GM19238 (cell line): ENCODE results near the gene CFAP46.
"Not testable (repeated sequence)": the region's sequence is repeated elsewhere in the genome, so short reads cannot be mapped to it uniquely, and the experiment has no call there.

Source experiments
- DNase-seq: peaks from one replicate; pipeline ENCODE4 v3.0.0; 2011; ENCODE audit warnings: low spot score; ENCODE audit not compliant: insufficient read length

The CFAP46 gene

DNA sequence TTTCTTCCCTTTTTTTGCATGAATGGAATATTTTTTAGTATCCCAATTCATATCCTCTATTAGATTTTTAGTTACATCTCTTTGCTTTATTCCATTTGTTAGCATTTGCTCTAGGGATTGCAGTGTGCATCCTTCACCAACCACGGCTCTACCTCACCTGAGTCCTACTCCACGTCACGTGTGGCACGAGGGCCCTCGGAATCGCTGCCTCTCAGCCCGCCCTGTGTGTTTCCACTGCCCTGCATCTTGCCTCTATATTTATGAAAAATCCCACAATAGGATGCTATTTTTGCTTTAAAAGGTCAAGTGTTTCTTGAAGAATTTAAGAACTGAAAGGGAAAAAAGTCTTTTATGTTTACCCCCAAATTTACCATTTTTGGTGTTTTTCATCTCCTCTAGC is 41.0 kb downstream of the CFAP46 start:
- no peak for DNase-seq

DNA sequence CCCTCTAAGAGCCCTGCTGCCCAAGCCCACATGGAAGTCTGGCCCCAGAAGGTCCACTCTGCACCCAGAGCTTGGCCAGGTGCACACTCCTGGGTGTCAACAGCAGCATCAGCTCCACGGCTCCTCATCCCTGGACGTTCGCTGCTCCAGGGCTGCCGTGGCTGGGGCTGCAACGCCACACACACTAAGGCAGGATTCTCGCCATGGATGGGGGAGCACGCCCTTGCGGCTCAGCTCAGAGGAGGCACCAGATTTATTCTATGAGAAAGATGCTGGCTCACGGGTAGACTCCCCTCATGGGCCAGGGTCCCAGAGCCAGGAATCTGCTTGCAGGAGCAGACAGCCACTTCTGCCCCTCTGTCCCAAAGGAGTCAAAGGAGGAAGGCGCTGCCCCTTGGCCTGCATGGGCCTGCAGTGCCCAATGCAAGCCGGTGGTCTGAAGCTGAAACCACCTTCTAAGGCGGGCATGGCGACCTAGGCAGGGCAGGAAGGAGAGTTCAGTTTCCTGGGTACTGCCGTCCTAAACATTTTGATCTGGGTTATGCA is 42.1 kb downstream of the CFAP46 start:
- no peak for DNase-seq

DNA sequence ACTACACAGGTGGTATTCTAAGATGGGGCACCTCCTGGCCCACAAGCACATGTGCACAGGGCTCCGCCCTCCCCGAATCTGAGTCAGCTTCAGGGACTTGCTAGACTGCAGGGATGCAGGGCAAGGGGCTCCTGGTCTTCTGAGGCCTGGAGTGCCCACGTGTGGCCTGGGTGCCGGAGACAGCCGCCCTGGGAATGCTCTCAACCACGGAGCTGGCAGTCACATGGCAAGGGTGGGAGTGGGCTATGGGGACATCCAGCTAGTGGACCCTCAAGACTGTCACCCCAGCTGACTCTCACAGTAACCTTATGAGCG is 42.7 kb downstream of the CFAP46 start:
- DNase-seq, result no peak

DNA sequence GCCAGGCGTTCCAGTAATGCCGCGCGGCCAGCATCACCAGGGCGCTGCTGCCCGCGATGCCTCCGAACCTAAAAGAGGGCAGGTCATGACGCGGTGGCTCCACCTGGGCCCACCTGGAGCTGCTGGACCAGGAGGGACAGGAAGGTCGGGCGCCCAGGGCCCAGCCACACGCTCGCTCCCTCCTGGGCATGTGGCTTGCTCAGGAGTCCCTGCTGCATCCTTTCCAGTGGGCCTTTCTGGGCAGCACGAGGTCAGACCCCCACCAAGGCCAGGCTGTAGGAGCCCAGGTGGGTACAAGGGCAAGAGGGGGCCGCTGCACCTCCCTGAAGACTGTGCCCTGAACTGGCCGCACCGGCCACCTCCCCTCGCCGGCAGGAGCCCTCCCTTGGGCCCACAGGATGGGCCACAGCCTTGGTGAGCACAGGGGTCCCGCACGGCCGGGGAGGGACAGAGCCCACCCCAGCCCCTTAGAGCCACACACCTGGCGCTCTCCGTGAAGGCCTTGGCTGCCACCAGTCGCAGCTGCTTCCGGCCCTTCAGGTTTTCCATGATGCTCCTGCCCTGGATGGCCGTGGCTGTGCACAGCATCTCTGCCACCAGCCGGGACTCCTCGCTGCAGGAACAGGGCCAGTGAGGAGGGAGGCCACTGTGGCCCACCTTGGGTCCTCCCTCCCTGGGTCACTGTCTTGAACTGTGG is 43.2 kb downstream of the CFAP46 start:
- DNase-seq, result no peak

DNA sequence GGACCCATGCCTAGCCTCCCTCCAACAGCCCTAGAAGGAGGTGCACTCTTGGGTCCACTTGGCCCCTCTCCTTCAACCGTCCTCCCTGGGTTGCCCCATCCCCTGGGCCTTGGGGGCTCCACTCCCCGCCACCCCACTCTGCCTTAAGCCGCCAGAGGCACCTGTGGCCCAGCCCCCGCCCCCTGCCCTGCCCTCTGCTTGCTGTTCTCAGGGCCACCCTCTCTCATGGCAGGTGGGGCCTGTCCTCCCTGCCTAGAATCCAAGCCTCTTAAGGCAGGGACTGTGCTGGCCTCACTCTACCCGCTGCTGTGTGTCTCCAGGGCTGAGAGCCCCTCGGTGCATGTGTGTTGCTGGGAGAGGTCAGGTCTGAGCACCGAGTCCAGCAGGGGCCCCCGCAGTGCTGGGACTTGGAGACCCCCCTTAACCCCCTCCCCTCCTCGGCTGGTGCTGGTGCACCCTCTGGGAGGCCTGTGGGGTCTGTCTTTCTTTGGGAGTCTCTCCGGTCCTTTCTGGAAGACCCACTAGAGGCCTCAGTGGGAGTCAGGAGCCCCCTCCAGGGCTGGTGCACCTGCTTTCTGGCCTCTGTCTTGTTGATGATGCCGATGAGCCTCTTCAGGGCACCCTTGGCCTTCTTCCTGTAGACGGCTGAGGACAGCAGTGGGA is 43.8 kb downstream of the CFAP46 start:
- no peak for DNase-seq

DNA sequence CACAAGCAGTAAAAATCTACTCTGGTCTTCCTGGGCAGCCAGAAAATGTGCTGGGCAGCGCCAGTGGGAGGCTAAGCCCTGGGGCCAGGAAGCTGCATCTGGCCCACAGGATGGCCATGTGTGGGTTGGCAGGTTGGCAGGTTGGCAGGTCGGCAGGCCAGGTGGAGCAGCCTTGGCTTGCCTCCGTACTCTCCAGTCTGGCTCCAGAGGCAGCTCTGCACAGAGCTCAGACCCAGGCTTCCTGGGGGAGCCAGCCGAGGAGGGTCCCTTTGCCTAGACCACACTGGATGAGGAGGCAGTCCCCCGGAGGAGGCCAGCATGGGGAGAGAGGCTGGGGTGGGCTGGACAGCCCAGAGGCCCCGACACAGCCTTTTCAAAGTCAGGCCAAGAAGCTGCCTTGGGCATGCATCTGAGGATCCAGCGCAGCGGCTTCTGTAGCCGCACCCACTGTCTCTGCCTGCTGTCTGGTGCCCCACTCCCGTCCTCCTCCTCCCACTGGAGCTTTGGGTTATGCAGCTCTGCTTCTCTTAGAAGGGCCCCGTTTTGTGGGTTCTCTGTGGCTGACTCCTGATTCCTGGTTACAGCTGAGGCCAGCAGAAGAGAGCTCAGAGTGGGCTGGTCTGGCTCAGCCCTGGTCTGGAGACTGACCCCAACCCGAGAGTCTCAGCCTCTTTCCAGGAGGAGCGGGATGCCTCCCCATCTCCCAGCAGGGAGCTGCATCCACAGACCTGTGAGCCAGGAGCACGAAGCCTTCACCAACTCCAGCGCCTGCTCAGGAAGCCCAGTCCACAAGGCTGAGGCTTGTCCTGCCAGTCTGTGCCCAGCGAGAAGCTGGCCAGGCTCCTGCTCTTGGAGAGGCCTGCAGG is 44.6 kb downstream of the CFAP46 start:
- DNase-seq, result no peak

DNA sequence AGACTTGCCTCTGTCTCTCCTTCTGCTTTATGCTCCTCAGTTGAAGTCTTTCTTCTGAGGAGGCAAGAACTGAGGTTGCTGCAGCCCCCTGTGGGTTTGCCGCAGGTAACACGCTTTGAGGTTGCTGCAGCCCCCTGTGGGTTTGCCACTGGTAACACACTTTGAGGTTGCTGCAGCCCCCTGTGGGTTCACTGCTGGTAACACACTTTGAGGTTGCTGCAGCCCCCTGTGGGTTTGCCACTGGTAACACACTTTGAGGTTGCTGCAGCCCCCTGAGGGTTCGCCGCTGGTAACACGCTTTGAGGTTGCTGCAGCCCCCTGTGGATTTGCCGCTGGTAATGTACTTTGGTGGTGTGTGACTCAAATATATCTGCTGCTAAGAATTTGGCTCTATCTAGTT is 48.6 kb downstream of the CFAP46 start:
- DNase-seq, result not testable (repeated sequence)

DNA sequence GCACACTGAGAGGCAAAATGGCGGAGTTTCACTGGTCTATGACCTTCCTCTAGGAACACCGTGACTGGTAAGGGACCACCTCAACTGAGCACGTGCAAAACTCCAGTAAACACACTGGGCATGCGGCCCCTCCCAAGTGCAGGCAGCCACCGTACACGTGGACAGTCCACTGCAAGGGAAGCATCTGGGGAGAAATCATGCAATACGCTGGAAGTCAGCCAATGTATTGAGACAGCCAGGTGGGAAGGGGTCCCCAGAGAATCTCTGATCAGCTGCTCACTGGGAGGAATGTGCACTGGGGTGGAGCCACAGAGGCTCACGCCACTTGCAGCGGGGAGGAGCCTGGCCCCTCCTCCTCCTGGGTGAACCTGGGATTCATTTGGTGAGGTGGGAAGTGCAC is 49.3 kb downstream of the CFAP46 start:
- no peak for DNase-seq

DNA sequence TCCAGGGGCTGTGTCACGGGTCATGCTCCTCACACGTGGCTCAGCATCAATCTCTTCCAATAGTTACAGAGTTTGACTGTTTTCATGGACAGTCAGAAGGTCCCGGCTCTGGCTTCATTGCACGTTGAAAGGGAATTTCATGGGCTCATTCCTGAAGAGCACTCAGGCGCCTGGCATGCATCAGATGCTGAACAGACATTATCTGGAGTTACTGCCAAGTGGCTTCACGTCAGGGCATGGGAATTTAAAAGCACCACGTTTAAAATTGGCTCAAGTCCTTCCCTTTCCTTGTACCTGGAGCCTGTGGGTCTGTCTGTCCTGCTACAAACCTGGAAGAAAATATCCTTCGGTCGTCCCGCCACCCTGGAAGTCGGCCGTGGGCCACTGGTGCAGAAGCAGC is 50.4 kb downstream of the CFAP46 start:
- no peak for DNase-seq

DNA sequence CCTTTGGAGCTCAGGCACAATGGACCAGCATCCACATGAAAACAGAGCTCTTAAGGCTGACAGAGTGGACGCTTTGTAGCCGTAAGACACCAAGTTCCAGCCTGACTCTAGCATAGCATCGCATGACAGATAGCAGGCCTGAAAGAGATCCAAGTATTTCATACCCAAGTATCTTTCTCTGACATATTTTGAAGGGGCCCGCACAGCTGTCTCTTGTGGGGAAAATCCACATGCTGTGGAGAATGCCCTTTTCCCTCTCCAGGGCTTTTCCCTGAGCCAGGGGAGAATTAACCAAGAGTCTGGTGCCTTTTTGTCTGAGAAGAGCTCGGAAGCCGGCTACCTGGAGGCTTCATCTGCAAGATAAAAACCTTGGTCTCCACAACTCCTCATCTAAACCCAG is 51.0 kb downstream of the CFAP46 start:
- no peak for DNase-seq

DNA sequence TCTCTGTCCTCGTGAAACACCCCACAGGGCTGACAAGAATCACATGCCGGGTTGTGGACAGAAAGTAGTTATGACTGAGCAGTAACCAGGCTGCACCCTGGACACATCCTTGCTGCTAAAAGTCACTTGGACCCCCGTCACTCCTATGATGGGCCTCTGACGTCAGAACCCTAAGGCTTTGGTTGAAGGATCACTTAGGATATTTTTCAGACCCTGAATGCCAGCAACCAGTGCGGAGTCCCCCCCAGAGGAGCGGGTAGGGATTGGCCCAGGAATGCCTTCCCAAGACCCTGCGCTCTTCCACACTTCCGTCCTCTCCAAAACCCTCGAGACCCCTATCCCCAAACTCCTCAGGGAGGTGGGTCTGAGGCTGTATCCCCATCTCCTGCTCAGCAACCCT is 52.1 kb downstream of the CFAP46 start:
- DNase-seq, result no peak

DNA sequence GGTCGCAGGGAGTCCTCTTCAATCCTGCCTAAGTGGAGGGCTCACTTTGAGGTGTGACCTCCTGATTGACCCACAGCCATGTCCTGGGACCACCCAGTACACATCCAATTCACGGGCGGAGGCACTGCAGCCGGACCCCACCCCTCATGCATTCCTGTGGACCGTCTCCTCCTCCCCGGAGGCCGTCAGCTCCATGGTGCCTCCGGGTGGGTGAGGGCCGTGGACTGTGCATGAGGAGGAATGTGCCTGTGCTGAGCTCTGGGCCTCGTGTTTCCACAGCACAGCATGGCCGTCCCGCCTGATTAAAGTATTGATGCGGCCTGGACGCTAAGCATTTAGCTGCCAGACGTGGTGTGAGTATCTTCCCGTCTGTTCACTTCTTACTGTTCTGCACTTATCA is 52.8 kb downstream of the CFAP46 start:
- no peak for DNase-seq

DNA sequence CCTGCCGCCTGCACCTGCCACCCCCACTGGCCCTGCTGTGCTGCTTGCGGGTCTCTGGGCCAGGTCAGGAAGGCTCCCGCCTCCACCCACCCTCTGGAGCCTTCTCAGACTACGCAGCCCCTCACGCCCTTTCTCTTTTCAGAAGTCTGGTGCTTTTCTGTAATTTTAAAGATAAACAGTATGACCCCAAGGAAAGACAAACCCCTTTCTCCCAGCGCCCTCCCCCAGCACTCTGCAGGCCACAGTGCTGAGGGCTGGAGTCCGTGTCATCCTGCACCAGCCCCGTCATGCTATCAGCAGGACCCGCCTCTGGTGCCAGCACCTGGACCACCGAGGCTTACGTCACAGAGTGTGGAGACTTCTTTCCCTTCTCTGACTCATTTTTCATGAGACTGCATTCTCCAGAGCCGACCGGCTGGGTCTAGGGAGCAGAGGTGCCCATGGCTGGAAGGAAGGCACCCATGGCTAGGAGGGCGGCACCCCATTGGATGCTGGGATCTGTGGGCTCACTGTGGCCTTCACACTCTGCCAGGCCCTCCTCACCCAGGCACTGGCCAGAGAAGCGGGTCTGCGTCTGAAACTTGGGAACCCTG is 53.4 kb downstream of the CFAP46 start:
- no peak for DNase-seq

DNA sequence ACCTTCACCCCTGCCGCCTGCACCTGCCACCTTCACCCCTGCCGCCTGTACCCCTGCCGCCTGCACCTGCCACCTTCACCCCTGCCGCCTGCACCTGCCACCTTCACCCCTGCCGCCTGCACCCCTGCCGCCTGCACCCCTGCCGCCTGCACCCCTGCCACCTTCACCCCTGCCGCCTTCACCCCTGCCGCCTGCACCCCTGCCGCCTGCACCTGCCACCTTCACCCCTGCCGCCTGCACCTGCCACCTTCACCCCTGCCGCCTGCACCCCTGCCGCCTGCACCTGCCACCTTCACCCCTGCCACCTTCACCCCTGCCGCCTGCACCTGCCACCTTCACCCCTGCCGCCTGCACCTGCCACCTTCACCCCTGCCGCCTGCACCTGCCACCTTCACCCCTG is 53.9 kb downstream of the CFAP46 start:
- DNase-seq, result not testable (repeated sequence)

DNA sequence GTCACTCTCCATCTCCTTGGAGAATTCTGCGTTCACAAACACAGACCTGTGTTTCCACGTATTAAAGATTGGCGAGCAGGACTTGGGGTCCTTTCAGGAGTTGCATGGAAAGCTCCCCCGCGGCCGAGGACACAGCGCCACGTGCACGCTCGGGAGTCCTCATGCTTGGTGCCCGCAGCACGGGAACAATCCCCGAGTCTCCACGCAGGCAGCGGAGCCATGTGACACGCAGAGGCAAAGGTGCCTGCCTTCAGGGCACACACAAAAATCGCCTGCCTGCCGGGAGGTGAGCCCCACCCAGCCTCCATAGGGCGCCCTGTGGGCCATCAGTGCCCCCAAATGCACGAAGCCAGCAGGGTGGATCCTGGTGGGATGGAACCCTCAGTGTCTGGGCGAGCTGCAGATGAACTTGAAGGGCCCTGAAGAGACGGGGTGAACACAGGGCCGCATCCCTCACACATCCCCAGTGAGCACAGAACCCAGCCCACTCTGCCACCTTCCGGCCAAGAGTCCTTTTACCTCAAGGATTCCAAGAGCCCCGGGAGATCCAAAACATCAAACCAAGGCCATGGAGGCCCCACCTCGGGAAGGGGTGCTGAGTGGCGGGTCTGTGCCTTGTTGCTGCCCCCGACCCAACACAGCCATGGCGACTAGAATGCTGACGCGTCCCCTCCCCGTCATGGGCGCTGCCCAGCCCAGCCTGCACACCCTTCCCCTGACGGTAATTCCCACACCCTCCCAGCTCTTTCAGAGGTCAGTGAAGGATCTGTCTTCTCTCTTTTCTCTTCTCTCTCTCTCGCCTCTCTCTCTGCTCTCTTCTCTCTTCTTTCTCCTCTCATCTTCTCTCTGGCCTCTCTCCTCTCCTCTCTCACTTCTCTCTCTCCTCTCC is 55.9 kb downstream of the CFAP46 start:
- no peak for DNase-seq

DNA sequence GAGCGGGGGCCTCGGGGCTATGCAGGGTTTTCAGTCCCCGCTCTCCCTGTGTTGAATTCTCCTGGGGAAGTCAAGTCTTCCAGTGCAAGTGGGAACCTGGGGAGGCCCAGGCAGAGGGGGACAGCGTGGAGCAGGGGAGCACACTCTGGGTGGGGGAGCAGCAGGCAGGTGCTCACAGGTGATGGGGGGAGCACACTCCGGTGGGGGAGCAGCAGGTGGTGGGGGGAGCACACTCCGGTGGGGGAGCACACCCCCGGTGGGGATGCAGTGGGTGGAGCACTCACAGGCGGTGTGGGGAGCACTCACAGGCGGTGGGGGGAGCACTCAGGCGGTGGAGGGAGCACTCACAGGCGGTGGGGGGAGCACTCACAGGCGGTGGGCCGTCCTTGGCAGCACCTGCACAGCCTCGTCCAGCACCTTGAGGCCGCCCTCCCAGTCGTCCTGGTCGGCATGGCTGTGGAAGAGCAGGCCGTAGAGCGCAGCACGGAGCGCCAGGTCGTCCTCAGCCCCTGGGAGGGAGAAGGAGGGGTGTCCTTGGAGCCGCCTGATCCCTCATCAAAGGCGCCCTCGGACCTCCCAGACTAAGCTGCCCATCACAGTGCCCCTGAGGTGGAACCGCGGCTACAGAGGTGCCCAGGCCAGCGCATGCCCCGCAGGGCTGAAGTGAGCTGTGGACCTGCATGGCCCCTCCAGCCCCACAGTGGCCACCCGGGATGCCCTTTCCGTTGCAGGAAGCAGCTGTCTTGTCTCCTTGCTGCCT is 56.7 kb downstream of the CFAP46 start:
- DNase-seq, result no peak

DNA sequence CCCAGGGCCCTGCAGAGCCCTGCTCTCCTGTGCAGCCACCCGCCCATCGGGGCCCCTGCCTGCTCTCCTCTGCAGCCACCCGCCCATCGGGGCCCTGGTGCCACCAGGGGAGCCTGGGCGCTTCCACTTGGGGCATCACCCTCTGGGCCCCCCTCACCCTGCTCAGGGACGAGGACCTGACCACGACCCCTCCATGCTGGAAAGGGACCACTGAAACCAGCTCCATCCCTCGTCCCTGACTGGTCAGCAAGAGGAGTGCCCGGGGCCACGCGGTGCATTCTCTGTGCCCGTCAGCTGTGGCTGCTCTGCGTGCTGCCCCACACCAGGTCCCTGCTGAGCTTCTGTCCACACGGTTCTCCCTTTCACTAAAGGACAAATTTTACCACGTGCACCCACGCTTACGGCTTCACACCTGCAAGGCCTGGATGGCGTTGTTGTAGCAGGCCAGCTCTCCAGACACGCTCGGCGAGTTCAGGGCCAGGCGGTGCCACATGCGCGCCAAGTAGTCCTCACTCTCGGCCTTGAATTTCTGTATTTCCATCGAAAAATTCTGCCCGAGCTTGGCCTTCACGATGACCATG is 57.6 kb downstream of the CFAP46 start:
- no peak for DNase-seq

DNA sequence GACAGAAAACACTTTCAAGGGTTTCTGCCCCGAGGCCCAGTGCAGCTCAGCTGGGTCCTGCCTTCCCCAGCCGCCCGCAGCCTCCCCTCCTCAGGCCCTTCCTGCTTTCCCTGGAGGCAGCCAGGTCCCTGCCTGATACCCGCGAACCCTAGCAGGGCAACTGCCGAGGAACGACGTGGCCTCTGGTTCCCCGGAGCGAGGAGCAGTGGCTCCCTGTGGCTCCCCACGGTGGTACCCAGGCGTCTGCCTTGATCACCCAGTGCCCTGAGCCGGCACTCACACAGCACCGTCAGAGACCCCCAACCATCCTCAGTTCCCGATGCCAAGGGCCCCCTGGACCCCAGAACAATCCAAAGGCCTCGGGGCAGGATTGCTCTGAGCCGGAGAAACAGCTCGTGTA is 58.3 kb downstream of the CFAP46 start:
- DNase-seq, result no peak

DNA sequence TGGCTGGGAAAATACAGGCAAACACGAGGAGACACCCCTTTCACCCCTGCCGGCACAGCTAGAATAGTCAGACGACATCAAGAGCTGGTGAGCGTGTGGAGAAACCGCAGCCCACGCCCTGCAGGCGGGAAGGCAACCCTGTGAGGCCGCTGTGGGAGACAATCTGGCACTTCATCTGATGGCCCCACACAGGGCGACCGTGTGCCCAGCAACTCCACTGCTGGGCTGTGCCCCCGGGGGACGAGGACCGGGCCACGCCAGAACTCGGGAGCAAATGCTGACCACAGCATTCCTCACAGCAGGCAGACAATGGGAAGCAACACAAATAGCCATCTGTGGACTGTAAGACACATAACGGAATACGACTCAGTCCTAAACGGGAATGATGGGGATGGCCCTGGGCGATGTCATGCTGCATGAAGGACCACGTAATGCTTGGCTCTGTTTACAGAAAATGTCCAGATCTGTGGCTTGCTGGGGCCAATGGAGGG is 58.9 kb downstream of the CFAP46 start:
- DNase-seq, result no peak
